Prostate gland (tissue), 2 donors: ENCODE results near the gene HBE1. TPM values are rescaled to one million over a fixed set of nuclear protein-coding genes. Genes with fewer than 3 reads are reported as not detected.

Experiments
- DNase-seq: peaks from one replicate; pipeline ENCODE4 v3.0.0-alpha.2; 2019; ENCODE audit warnings: low spot score
- H3K27ac ChIP-seq, 2 donors: fragments of 200-600 bp; sonication (generic); 2 replicates each; pipeline ENCODE4 v1.5.1; 2017 to 2019
- H3K27me3 ChIP-seq: fragments of 200-600 bp; sonication (generic); replicated peaks from 2 replicates; pipeline ENCODE4 v1.5.1; 2019; ENCODE audit not compliant: insufficient read depth
- H3K36me3 ChIP-seq, 2 donors: fragments of 200-600 bp; sonication (generic); 1 replicate in 1 of 2; 2 replicates in 1 of 2; pipeline versions ENCODE4 v1.5.1 to v1.8.1; 2017 to 2019
- H3K4me1 ChIP-seq: fragments of 200-600 bp; sonication (generic); replicated peaks from 2 replicates; pipeline ENCODE4 v1.5.1; 2019
- H3K4me3 ChIP-seq, 2 donors: fragments of 200-600 bp; sonication (generic); 2 replicates each; pipeline ENCODE4 v1.5.1; 2017 to 2019
- H3K9me3 ChIP-seq: fragments of 200-600 bp; sonication (generic); 2 replicates; pipeline ENCODE4 v1.5.1; 2017
- POLR2A ChIP-seq: fragments of 450-650 bp; IDR thresholded peaks from one replicate; pipeline ENCODE4 v1.6.1; 2016; ENCODE audit warnings: antibody characterized with exemption, mild to moderate bottlenecking
- POLR2AphosphoS5 ChIP-seq: sonication (generic); formaldehyde crosslinking; IDR thresholded peaks from one replicate; pipeline ENCODE4 v1.6.1; 2017; ENCODE audit warnings: antibody characterized with exemption
- WGBS: methylation state at CpG from one replicate; pipeline ENCODE4 v1.1.5; 2018; 5-methylcytosine and 5-hydroxymethylcytosine counted together
- intact Hi-C: fragments of 100-400 bp; cut with DNase I; formaldehyde crosslinking; loops from one replicate; pipeline ENCODE4 v1.14.2; 2022
- total RNA-seq, 2 donors: library from RNA; depleted of rRNA; stranded (reverse); fragments of >200 nt; gene quantifications; one replicate each; pipeline ENCODE4 v1.1.0, GENCODE V29; 2016
- TF ChIP-seq, protein P1 (sequence below), 4 experiments: fragments of 200-600 bp in 2 of 4; fragments of 450-650 bp in 2 of 4; sonication (generic) in 2 of 4; IDR thresholded peaks; 1 replicate in 3 of 4; 2 replicates in 1 of 4; pipeline ENCODE4 v1.5.1; 2016 to 2019; ENCODE audit warnings: antibody characterized with exemption in 4 of 4, mild to moderate bottlenecking in 2 of 4, moderate library complexity in 2 of 4

Gene HBE1
- total RNA-seq, 2 donors from 2014 or later = not detected

DNA sequence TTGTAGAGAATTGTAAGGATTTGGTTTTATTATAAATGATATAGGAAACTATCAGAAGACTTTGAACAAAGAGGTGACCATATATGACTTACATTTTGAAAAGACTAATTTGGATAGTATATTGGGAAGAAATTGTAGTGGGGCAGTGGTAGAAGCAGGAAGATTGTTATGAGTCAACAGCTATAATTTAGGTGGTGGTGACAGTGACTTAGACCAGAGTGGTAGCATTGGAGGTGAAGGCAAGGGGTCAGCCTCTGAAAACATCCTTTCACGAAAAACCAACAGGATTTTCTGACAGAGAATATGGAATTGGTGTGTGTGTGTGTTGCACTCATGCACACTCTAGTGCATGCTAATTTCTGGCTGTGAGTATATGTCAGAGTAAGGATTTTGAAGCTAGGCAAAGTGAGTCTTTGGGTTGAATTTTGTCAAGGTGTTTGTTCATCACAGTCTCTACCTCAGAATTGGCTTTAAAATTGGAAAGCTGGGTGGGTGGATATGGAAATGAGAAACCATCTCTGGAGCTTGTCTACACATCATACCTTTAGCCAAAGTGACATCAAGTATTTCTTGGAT, 8.2 kb upstream of the HBE1 start:
- intact Hi-C loops = no loop called here
- WGBS = 85% methylated on average over 1 of the region's 1 CpG
- Histone ChIP-seq H3K4me1 (no peaks in the 10 kb centered on the region), H3K36me3 (no peaks in the 10 kb centered on the region), H3K27me3 (no peaks in the 10 kb centered on the region), H3K27ac (no peak overlapping the region), H3K9me3 (no peaks in the 10 kb centered on the region), H3K4me3 (no peak overlapping the region)
- no peak for TF ChIP-seq POLR2AphosphoS5
- no peak for TF ChIP-seq POLR2A
- TF ChIP-seq, protein P1, sequence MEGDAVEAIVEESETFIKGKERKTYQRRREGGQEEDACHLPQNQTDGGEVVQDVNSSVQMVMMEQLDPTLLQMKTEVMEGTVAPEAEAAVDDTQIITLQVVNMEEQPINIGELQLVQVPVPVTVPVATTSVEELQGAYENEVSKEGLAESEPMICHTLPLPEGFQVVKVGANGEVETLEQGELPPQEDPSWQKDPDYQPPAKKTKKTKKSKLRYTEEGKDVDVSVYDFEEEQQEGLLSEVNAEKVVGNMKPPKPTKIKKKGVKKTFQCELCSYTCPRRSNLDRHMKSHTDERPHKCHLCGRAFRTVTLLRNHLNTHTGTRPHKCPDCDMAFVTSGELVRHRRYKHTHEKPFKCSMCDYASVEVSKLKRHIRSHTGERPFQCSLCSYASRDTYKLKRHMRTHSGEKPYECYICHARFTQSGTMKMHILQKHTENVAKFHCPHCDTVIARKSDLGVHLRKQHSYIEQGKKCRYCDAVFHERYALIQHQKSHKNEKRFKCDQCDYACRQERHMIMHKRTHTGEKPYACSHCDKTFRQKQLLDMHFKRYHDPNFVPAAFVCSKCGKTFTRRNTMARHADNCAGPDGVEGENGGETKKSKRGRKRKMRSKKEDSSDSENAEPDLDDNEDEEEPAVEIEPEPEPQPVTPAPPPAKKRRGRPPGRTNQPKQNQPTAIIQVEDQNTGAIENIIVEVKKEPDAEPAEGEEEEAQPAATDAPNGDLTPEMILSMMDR (IDR thresholded peaks at IDR 0.05) = no peak
- no peak for DNase-seq

DNA sequence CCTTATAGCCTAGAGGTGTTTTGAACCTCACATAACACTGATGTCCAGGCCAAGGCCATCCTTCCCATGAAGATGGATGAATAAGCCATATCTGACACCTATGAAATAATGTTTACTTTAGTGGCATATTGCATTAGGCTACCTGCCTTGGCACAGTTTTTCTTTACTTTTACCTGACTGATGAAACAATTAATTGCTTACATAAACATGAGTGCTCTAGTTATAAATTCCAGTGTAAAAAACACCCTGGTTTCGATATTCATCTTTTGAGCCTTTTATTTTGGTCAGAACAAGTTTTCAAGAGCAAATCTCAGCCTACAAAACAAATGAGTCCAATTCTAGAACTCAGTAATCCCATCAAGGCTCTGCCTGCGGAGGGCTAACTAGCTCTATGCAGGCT, 7.0 kb upstream of the HBE1 start:
- no peak for DNase-seq
- intact Hi-C loops = no loop called here
- H3K36me3 ChIP-seq = no peaks in the 10 kb centered on the region
- no peaks in the 10 kb centered on the region for H3K4me1 ChIP-seq
- WGBS = 76% methylated on average over 2 of the region's 2 CpGs
- no peaks in the 10 kb centered on the region for H3K9me3 ChIP-seq
- H3K27me3 ChIP-seq = no peaks in the 10 kb centered on the region
- TF ChIP-seq, protein P1 (IDR thresholded peaks at IDR 0.05) = no peak
- TF ChIP-seq POLR2A (no peak), POLR2AphosphoS5 (no peak)
- H3K27ac ChIP-seq = no peak overlapping the region
- H3K4me3 ChIP-seq = no peak overlapping the region

DNA sequence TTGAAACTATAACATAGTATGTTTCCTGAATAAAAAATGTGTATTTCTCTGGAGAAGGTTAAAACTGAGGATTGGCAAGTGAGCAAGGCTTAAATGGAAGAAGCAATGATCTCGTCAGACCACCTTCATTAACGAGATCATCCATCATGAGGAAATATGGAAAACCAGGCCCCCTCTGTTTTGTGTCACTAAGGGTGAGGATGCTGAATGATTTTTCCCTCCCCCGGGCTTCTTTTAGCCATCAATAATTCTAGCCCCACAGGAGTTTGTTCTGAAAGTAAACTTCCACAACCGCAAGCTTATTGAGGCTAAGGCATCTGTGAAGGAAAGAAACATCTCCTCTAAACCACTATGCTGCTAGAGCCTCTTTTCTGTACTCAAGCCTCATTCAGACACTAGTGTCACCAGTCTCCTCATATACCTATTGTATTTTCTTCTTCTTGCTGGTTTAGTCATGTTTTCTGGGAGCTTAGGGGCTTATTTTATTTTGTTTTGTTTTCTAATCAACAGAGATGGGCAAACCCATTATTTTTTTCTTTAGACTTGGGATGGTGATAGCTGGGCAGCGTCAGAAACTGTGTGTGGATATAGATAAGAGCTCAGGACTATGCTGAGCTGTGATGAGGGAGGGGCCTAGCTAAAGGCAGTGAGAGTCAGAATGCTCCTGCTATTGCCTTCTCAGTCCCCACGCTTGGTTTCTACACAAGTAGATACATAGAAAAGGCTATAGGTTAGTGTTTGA, 5.8 kb upstream of the HBE1 start:
- TF ChIP-seq, protein P1 (IDR thresholded peaks at IDR 0.05) = no peak
- TF ChIP-seq POLR2AphosphoS5 (no peak), POLR2A (no peak)
- Histone ChIP-seq H3K27me3 (no peaks in the 10 kb centered on the region), H3K27ac (no peak overlapping the region), H3K4me3 (no peak overlapping the region), H3K9me3 (no peaks in the 10 kb centered on the region), H3K36me3 (no peaks in the 10 kb centered on the region), H3K4me1 (no peaks in the 10 kb centered on the region)
- intact Hi-C loops = no loop called here
- WGBS = 75% methylated on average over 6 of the region's 6 CpGs
- DNase-seq = no peak

DNA sequence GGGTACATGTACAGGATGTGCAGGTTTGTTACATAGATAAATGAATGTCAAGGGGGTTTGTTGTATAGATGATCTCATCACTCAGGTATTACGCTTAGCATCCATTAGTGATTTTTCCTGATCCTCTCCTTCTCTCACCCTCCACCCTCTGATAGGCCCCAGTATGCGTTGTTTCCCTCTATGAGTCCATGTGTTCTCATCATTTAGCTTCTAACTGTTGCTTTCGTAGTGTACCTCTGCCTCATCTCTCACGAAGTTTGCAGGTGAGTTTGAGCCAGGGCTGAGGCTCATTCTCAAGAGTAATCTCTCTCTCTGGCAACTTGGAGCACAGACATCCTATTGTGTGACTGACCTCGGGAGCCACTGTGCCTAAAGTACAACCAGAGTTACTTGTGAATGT, 4.7 kb upstream of the HBE1 start:
- H3K27ac ChIP-seq = no peak overlapping the region
- H3K9me3 ChIP-seq = no peaks in the 10 kb centered on the region
- no peaks in the 10 kb centered on the region for H3K27me3 ChIP-seq
- H3K4me3 ChIP-seq = no peak overlapping the region
- H3K4me1 ChIP-seq = no peaks in the 10 kb centered on the region
- TF ChIP-seq POLR2A = no peak
- TF ChIP-seq POLR2AphosphoS5 = no peak
- TF ChIP-seq, protein P1 (IDR thresholded peaks at IDR 0.05) = no peak
- WGBS = 71% methylated on average over 5 of the region's 5 CpGs
- DNase-seq = no peak
- intact Hi-C loops = no loop called here
- H3K36me3 ChIP-seq = no peaks in the 10 kb centered on the region
